NCI-H69 (cell line): ENCODE measurements around the gene CBL.
A peak's percentile ranks its signal among the peaks of the same experiment; 100 is the strongest.

Experiments
- DNase-seq: peaks from one replicate; lab custom pipeline; 2025; lab: John Stamatoyannopoulos, UW

The CBL gene

GRCh38 chr11:119310682-119311052, 104.5 kb downstream of the CBL start:
- DNase-seq: no peak

- DNase-seq: no peak
These were observed 108.6 kb downstream of the CBL start for GRCh38 chr11:119314726-119315125.

GRCh38 chr11:119315131-119316015, 109.2 kb downstream of the CBL start:
- DNase-seq: peak; percentile 90

- DNase-seq: peak; percentile 91
These were observed 110.0 kb downstream of the CBL start for GRCh38 chr11:119316016-119316728.

GRCh38 chr11:119316729-119317591, 110.8 kb downstream of the CBL start, which contains the start of gene MCAM:
MCAM (minus strand) TSS chr11:119317130; CDS start chr11:119317101, 29 bp downstream.
- DNase-seq: peak; percentile 80

- no peak for DNase-seq
These were observed 111.6 kb downstream of the CBL start for GRCh38 chr11:119317592-119318239.

GRCh38 chr11:119318240-119319135, 112.3 kb downstream of the CBL start:
- DNase-seq: peak; percentile 24

GRCh38 chr11:119319136-119319699, 113.1 kb downstream of the CBL start:
- DNase-seq: no peak

- DNase-seq: peak; percentile 13
These were observed 113.6 kb downstream of the CBL start for GRCh38 chr11:119319700-119320239.

- peak; percentile 44 for DNase-seq
These were observed 114.2 kb downstream of the CBL start for GRCh38 chr11:119320240-119320775.

GRCh38 chr11:119320776-119321524, 114.8 kb downstream of the CBL start:
- peak; percentile 80 for DNase-seq

- peak; percentile 29 for DNase-seq
These were observed 116.2 kb downstream of the CBL start for GRCh38 chr11:119322360-119322739.

- no peak for DNase-seq
These were observed 116.9 kb downstream of the CBL start for GRCh38 chr11:119322921-119323531.

GRCh38 chr11:119323532-119324033, 117.4 kb downstream of the CBL start:
- peak; percentile 86 for DNase-seq

- DNase-seq: peak; percentile 56
These were observed 118.0 kb downstream of the CBL start for GRCh38 chr11:119324189-119324588.

- no peak for DNase-seq
These were observed 123.2 kb downstream of the CBL start for GRCh38 chr11:119329320-119329719.

- DNase-seq: no peak
These were observed 124.1 kb downstream of the CBL start for GRCh38 chr11:119330237-119330636.

- no peak for DNase-seq
These were observed 126.1 kb downstream of the CBL start for GRCh38 chr11:119332111-119332765.
